ENCODE data around the gene FN3K. TPM values are rescaled to one million over a fixed set of nuclear protein-coding genes. Genes with fewer than 3 reads are reported as not detected.

Gene FN3K
- total and polyA plus RNA-seq, 2 donors: 0.24 to 1.5 TPM

DNA sequence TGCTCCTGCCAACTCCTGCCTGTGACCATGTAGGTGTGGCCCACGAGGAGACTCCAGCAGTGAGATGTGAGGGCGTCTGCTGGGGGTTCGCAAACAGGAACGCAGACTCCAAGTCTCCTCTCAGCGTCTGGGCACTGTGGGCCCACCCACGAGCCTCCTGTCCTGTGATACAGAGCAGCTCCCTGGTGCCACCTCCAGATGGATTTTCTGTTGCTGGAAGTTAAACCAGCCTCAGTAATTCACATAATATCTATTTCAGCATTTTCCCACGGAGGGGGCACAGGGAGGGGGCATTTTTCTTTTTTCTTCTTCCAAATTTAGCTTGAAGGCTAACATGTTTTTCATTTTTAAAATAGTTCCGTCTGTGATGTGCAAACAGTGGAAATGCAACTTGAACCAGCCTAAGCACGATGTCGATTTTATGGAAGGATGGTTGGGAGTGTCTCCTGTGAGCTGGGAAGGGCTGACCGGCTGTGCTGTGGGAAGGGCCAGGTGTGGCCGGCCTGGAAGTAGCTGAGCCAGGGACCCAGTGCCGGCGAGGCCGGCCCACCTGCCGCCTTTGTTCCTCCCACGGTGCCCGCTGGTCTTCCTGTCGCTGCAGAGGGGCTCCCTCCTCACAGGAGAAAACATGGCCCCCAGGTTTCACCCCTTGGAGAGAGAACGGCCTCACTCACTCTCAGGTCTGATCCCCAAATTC, 33.0 kb upstream of the FN3K start:
- DNase-seq (ENCODE audit: low read depth in 6 of 9, low spot score in 9 of 9): no peak
- peaks cover 10 to 28% of the 10 kb centered on the region in 2 donors for H3K27me3 ChIP-seq (ENCODE audit: control insufficient read depth in 2 of 2, insufficient read depth in 1 of 2, low read length in 1 of 2)
- no peak overlapping the region for H3K4me3 ChIP-seq (ENCODE audit: low read length in 2 of 2)
- peaks cover 7% of the 10 kb centered on the region in 2 donors for H3K4me1 ChIP-seq (ENCODE audit: control insufficient read depth in 2 of 2, insufficient read depth in 2 of 2, low read length in 2 of 2)
- H3K27ac ChIP-seq (ENCODE audit: low read depth in 1 of 2, low read length in 1 of 2): no peak overlapping the region
- 86% methylated on average over 20 of the region's 20 CpGs for WGBS
- peaks cover 2 to 3% of the 10 kb centered on the region in 2 donors for H3K9me3 ChIP-seq (ENCODE audit: control insufficient read depth in 2 of 2, insufficient read depth in 1 of 2, low read length in 1 of 2)
- H3K36me3 ChIP-seq (ENCODE audit: control insufficient read depth in 2 of 2, insufficient read depth in 2 of 2, low read length in 1 of 2): no peaks in the 10 kb centered on the region

DNA sequence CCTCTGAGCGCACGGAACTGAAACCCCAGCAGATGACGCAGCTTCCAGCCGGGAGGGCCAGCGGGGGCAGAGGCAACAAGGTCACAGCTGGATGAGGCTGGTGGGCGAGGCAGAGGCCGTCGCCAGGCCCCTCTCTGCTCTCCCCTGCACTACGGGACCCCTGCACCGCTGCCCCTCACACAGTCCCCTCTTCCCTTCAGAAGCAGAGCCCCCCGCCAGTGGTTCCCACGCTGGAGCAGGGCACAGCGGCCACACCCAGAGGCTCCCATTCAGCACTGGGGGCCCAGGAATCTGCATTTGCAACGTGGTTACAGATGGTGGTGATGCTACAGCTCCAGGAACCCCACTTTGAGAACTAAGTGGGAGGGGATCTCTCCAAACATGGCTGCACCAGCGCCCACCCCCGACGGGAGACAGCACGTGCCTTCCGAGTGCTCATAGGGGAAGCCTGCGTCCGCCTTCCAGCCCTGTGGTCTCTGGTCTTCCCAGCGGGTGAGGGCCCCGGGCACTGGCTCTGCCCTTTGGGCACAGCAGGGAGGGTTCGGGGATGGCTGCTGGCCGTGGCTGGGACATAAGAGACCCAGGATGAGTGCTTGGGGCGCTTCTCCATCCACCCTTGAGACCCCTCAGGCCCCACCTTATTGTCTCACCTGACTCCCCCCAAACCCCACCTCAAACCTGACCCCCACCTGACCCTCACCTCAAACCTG, 32.2 kb upstream of the FN3K start:
- H3K9me3 ChIP-seq (ENCODE audit: control insufficient read depth in 2 of 2, insufficient read depth in 1 of 2, low read length in 1 of 2): peaks cover 0 to 2% of the 10 kb centered on the region in 2 donors
- H3K4me1 ChIP-seq (ENCODE audit: control insufficient read depth in 2 of 2, insufficient read depth in 2 of 2, low read length in 2 of 2): peaks cover 0 to 3% of the 10 kb centered on the region in 2 donors
- WGBS: 89% methylated on average over 26 of the region's 26 CpGs
- no peak overlapping the region for H3K27ac ChIP-seq (ENCODE audit: low read depth in 1 of 2, low read length in 1 of 2)
- H3K4me3 ChIP-seq (ENCODE audit: low read length in 2 of 2): no peak overlapping the region
- H3K36me3 ChIP-seq (ENCODE audit: control insufficient read depth in 2 of 2, insufficient read depth in 2 of 2, low read length in 1 of 2): no peaks in the 10 kb centered on the region
- DNase-seq (ENCODE audit: low read depth in 6 of 9, low spot score in 9 of 9): no peak
- peaks cover 3 to 20% of the 10 kb centered on the region in 2 donors for H3K27me3 ChIP-seq (ENCODE audit: control insufficient read depth in 2 of 2, insufficient read depth in 1 of 2, low read length in 1 of 2)

DNA sequence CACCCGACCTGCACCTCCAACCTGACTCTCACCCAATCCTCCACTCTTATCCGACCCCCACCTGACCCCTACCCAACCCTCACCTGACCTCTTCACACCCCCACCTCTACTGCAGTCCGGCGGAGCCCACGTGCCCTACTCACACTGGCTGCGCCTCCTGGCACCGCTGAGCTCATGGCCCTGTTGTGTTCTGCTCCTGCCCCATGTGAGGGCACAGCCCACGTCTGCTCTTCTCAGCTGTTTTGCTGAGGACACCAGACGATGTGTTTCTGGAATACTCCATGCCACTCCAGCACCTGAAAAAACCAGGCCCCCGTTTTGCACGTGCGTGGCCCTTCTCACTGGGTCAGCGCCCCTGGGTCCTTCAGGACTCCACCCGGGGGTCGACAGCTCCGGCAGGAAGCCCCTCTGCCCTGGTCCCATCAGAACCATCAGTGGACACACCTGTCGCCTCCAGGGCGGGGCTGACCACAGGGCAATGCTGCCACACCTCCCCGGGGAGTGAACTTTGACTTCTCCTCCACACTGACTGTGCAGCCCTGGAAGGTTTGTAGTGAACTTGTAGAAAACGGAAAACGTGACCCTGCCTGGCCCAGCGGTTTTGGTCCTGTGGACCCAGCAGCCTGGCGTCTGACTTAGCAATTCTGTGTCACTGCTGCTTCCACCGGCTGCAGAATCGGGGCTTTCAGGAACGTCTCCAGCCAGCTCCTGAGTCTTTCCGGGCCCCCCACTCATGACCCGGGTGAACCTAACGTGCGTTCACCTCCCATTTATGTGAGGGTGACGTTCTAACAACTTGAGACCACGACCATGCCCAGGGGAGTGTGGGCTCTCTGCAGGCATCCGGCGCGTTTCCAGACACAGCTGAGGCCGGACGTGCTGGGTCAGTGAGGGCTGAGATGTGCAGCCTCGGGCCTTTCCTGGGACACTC, 31.2 kb upstream of the FN3K start:
- H3K9me3 ChIP-seq (ENCODE audit: control insufficient read depth in 2 of 2, insufficient read depth in 1 of 2, low read length in 1 of 2): no peaks in the 10 kb centered on the region
- no peak overlapping the region for H3K4me3 ChIP-seq (ENCODE audit: low read length in 2 of 2)
- DNase-seq (ENCODE audit: low read depth in 6 of 9, low spot score in 9 of 9): no peak
- peaks cover 3 to 16% of the 10 kb centered on the region in 2 donors for H3K27me3 ChIP-seq (ENCODE audit: control insufficient read depth in 2 of 2, insufficient read depth in 1 of 2, low read length in 1 of 2)
- WGBS: 93% methylated on average over 38 of the region's 38 CpGs
- H3K4me1 ChIP-seq (ENCODE audit: control insufficient read depth in 2 of 2, insufficient read depth in 2 of 2, low read length in 2 of 2): peaks cover 0 to 2% of the 10 kb centered on the region in 2 donors
- H3K36me3 ChIP-seq (ENCODE audit: control insufficient read depth in 2 of 2, insufficient read depth in 2 of 2, low read length in 1 of 2): no peaks in the 10 kb centered on the region
- no peak overlapping the region for H3K27ac ChIP-seq (ENCODE audit: low read depth in 1 of 2, low read length in 1 of 2)

DNA sequence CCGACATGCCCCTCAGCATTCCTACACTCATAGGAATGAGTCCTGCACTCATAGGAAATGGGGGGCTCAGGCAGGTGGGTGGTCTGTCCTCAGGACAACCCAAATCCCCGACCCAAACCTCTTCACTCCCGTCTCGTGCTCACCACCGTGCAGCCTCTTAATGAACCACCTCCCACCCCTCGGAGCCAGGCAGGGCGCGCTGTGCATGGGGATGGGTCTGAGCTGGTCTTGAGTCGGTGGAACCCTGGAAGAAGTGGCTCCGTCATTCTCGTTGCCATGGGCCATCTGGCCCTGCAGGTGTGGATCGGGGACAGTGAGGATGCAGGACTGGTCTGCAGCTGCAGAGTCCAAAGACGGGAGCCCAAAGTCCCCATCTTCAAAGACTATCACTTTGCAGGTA, 30.5 kb upstream of the FN3K start:
- no peaks in the 10 kb centered on the region for H3K9me3 ChIP-seq (ENCODE audit: control insufficient read depth in 2 of 2, insufficient read depth in 1 of 2, low read length in 1 of 2)
- no peak for DNase-seq (ENCODE audit: low read depth in 6 of 9, low spot score in 9 of 9)
- no peaks in the 10 kb centered on the region for H3K4me1 ChIP-seq (ENCODE audit: control insufficient read depth in 2 of 2, insufficient read depth in 2 of 2, low read length in 2 of 2)
- 88% methylated on average over 13 of the region's 13 CpGs for WGBS
- H3K4me3 ChIP-seq (ENCODE audit: low read length in 2 of 2): no peak overlapping the region
- H3K27me3 ChIP-seq (ENCODE audit: control insufficient read depth in 2 of 2, insufficient read depth in 1 of 2, low read length in 1 of 2): peaks cover 0 to 10% of the 10 kb centered on the region in 2 donors
- no peaks in the 10 kb centered on the region for H3K36me3 ChIP-seq (ENCODE audit: control insufficient read depth in 2 of 2, insufficient read depth in 2 of 2, low read length in 1 of 2)
- H3K27ac ChIP-seq (ENCODE audit: low read depth in 1 of 2, low read length in 1 of 2): no peak overlapping the region

DNA sequence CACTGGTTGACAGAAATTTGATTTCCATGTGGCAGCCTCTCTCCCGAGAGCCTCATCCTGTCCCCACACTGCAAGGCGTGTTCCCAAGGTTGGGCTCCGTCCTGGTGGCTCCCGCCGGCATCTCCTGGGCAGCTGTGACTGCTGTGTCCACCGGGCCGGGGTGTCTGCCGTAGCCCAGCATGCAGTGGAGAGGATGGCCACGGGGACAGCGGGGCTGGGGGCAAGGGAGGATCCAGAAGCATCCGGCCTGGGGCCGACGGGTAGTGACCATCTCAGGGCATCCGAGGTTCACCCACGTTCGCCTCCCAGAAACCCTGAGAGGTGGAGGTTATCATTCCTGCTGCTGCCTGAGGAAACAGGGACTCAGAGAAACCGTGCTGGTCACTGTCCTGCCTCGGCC, 29.7 kb upstream of the FN3K start:
- peaks cover 0 to 3% of the 10 kb centered on the region in 2 donors for H3K27me3 ChIP-seq (ENCODE audit: control insufficient read depth in 2 of 2, insufficient read depth in 1 of 2, low read length in 1 of 2)
- no peak for DNase-seq (ENCODE audit: low read depth in 6 of 9, low spot score in 9 of 9)
- no peaks in the 10 kb centered on the region for H3K36me3 ChIP-seq (ENCODE audit: control insufficient read depth in 2 of 2, insufficient read depth in 2 of 2, low read length in 1 of 2)
- 96% methylated on average over 18 of the region's 18 CpGs for WGBS
- H3K4me3 ChIP-seq (ENCODE audit: low read length in 2 of 2): no peak overlapping the region
- H3K4me1 ChIP-seq (ENCODE audit: control insufficient read depth in 2 of 2, insufficient read depth in 2 of 2, low read length in 2 of 2): no peaks in the 10 kb centered on the region
- H3K9me3 ChIP-seq (ENCODE audit: control insufficient read depth in 2 of 2, insufficient read depth in 1 of 2, low read length in 1 of 2): no peaks in the 10 kb centered on the region
- H3K27ac ChIP-seq (ENCODE audit: low read depth in 1 of 2, low read length in 1 of 2): no peak overlapping the region

DNA sequence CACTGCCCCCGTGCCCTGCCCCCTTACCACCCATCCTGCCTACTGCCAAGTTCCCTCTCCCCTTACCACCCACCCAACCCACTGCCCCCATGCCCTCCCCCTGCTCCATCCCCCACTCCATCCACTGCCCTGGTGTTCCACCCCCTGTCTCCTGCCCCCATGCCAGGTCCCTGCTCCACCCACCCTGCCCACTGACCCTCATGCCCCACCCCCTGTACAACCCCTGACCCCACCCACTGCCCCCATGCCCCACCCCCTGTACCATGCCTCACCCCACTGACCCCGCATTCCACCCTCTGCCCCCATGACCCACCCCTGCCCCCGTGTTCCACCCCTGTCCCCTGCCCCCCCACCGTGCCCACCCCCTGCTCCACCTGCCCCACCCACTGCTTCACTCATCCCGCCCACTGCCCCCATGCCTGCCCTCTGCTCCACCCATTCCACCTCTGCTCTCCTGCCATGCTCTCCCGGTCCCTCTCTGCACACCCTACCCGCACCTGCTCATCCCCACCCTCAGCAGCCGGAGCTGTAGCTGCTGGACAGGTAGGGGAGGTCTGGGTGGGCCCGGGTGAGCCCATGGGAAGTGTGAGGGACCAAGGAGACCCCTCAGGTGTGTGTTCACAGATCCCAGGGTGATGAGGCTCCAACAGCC, 26.3 kb upstream of the FN3K start:
- no peak overlapping the region for H3K27ac ChIP-seq (ENCODE audit: low read depth in 1 of 2, low read length in 1 of 2)
- no peaks in the 10 kb centered on the region for H3K27me3 ChIP-seq (ENCODE audit: control insufficient read depth in 2 of 2, insufficient read depth in 1 of 2, low read length in 1 of 2)

DNA sequence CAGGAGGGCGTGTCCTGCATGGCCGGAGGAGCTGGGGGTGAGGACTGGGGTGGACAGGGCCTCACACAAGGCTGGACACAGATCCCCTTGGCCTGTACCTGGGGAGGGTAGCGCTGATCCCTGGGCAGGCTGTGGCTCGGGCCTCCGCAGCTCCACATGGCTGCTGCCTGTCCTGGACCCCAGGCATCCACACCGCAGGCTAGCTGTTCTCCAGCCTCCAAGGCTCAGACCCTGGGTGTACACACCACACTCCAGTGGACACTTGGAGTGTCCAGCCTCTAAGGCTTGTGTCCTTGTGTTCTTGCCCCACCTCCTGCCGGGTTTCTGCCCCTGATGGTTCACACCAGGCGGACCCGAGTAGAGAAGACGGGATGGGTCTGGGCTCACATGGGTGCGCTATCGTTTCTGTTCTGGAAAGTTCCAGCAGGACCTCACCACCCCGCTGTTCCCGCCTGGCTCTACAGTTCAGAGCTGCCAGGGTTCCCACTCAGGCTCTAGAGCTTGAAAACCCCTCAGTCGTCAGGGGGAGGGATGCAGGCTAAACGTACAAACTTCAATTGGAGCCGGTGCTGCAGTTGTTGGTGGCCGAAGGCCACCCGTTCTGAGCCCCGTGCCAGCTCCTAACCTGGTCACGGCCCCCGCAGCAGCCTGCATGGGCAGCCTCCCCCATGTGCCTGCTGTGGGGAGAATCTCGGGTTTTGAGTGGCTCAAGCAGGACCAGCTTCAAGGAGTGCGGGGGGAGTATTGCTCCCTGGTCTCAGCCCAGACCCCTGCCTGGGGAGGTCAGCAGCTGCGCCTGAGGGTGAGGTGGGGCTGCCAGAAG, 25.5 kb upstream of the FN3K start:
- Histone ChIP-seq H3K36me3 (ENCODE audit: control insufficient read depth in 2 of 2, insufficient read depth in 2 of 2, low read length in 1 of 2) (no peaks in the 10 kb centered on the region), H3K27me3 (ENCODE audit: control insufficient read depth in 2 of 2, insufficient read depth in 1 of 2, low read length in 1 of 2) (no peaks in the 10 kb centered on the region), H3K4me1 (ENCODE audit: control insufficient read depth in 2 of 2, insufficient read depth in 2 of 2, low read length in 2 of 2) (no peaks in the 10 kb centered on the region), H3K27ac (ENCODE audit: low read depth in 1 of 2, low read length in 1 of 2) (no peak overlapping the region), H3K4me3 (ENCODE audit: low read length in 2 of 2) (no peak overlapping the region), H3K9me3 (ENCODE audit: control insufficient read depth in 2 of 2, insufficient read depth in 1 of 2, low read length in 1 of 2) (no peaks in the 10 kb centered on the region)
- no peak for DNase-seq (ENCODE audit: low read depth in 6 of 9, low spot score in 9 of 9)
- WGBS: 95% methylated on average over 25 of the region's 25 CpGs

More for the DNA sequence above, 26.3 kb upstream of the FN3K start:
- DNase-seq (ENCODE audit: low read depth in 6 of 9, low spot score in 9 of 9): no peak
- Histone ChIP-seq H3K36me3 (ENCODE audit: control insufficient read depth in 2 of 2, insufficient read depth in 2 of 2, low read length in 1 of 2) (no peaks in the 10 kb centered on the region), H3K4me1 (ENCODE audit: control insufficient read depth in 2 of 2, insufficient read depth in 2 of 2, low read length in 2 of 2) (no peaks in the 10 kb centered on the region), H3K9me3 (ENCODE audit: control insufficient read depth in 2 of 2, insufficient read depth in 1 of 2, low read length in 1 of 2) (no peaks in the 10 kb centered on the region), H3K4me3 (ENCODE audit: low read length in 2 of 2) (no peak overlapping the region)
- 73% methylated on average over 9 of the region's 9 CpGs for WGBS

DNA sequence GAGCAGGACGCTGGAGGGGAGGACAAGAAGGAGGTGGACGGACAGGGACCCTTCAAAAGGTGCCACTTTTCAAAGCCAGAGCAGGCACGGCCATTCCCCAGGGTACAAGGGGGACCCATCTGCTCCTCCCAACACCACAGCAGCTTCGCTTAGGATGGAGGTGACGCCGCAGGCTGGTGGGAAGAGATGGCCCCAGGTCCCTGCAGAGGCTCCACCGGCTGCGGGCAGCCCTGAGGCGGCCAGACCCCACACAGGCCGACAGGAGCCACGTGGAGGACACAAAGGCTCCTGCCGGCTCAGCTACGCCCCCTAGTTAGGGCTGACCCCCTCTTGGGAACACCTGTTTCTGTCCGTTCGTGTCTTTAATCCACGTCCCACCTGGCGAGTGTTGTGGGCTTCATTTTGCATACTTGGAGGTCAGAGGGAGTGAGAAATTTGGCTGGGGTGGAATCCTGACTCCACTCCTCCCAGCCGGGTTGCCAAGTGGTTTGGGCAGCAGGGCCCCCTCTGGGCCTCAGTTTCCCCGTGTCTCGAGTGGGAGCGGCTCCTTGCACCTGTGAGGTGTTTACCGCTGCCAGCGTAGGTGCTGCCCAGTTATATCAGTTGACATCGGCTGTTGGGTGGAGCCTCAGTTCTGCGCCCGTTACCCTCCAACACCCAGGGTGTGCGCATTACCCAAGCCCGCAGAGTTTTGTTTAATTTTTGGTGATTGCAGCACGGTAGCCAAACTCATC, 24.7 kb upstream of the FN3K start:
- Histone ChIP-seq H3K4me3 (ENCODE audit: low read length in 2 of 2) (no peak overlapping the region), H3K27ac (ENCODE audit: low read depth in 1 of 2, low read length in 1 of 2) (no peak overlapping the region), H3K27me3 (ENCODE audit: control insufficient read depth in 2 of 2, insufficient read depth in 1 of 2, low read length in 1 of 2) (no peaks in the 10 kb centered on the region), H3K36me3 (ENCODE audit: control insufficient read depth in 2 of 2, insufficient read depth in 2 of 2, low read length in 1 of 2) (no peaks in the 10 kb centered on the region), H3K4me1 (ENCODE audit: control insufficient read depth in 2 of 2, insufficient read depth in 2 of 2, low read length in 2 of 2) (no peaks in the 10 kb centered on the region), H3K9me3 (ENCODE audit: control insufficient read depth in 2 of 2, insufficient read depth in 1 of 2, low read length in 1 of 2) (peaks cover 0 to 1% of the 10 kb centered on the region in 2 donors)
- DNase-seq (ENCODE audit: low read depth in 6 of 9, low spot score in 9 of 9): no peak
- 88% methylated on average over 29 of the region's 29 CpGs for WGBS
